ENCODE data around the gene GTF3C1. TPM values are rescaled to one million over a fixed set of nuclear protein-coding genes. Genes with fewer than 3 reads are reported as not detected.

Gene GTF3C1
- total RNA-seq, 1 donor from 2014 or later: 125 TPM

- TF ChIP-seq CTCF (conservative IDR thresholded peaks at IDR 0.05): no peak
- H3K27me3 Mint-ChIP-seq (ENCODE audit: low read depth): no peaks in the 10 kb centered on the region
- peaks cover 28% of the 10 kb centered on the region for H3K36me3 Mint-ChIP-seq (ENCODE audit: low read depth)
- H3K4me3 Mint-ChIP-seq: no peak overlapping the region
- no peak for DNase-seq (ENCODE audit: low read depth, low spot score)
- H3K9me3 Mint-ChIP-seq: no peaks in the 10 kb centered on the region
- H3K4me1 Mint-ChIP-seq: no peaks in the 10 kb centered on the region
- no peak overlapping the region for H3K27ac Mint-ChIP-seq (ENCODE audit: unreplicated experiment)
Observed at GRCh38 chr16:27486344-27486743, 63.4 kb downstream of the GTF3C1 start.

- no peak for DNase-seq (ENCODE audit: low read depth, low spot score)
- Mint-ChIP-seq H3K27me3 (ENCODE audit: low read depth) (no peaks in the 10 kb centered on the region), H3K4me3 (no peak overlapping the region), H3K4me1 (no peaks in the 10 kb centered on the region), H3K9me3 (no peaks in the 10 kb centered on the region), H3K36me3 (ENCODE audit: low read depth) (peaks cover 29% of the 10 kb centered on the region), H3K27ac (ENCODE audit: unreplicated experiment) (no peak overlapping the region)
- no peak for TF ChIP-seq CTCF (conservative IDR thresholded peaks at IDR 0.05)
Observed at GRCh38 chr16:27485811-27486210, 63.9 kb downstream of the GTF3C1 start.

DNA sequence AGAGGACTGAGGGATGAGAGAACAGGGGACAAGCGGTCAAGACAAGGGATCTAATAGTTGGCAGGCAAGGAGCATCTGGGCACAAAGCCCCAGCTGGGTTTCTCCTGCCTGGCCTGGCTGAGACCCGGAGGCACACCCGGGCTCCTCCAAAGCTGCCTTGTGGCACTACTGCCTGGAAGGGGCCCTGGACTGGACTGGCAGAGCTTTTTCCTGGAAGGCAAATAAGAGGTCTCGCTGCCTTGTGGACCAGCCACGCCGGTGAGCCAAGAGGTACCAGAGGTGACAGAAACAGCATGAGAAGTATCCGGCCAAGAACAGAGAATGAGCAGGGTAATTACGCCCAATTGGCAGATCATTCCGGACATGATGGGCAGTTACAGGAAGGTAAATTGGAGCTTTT lies 64.6 kb downstream of the GTF3C1 start:
- no peaks in the 10 kb centered on the region for H3K27me3 Mint-ChIP-seq (ENCODE audit: low read depth)
- no peaks in the 10 kb centered on the region for H3K9me3 Mint-ChIP-seq
- no peak overlapping the region for H3K27ac Mint-ChIP-seq (ENCODE audit: unreplicated experiment)
- peaks cover 32% of the 10 kb centered on the region for H3K36me3 Mint-ChIP-seq (ENCODE audit: low read depth)
- no peaks in the 10 kb centered on the region for H3K4me1 Mint-ChIP-seq
- no peak overlapping the region for H3K4me3 Mint-ChIP-seq
- DNase-seq (ENCODE audit: low read depth, low spot score): no peak
- no peak for TF ChIP-seq CTCF (conservative IDR thresholded peaks at IDR 0.05)

GRCh38 chr16:27483624-27484023 lies 66.1 kb downstream of the GTF3C1 start:
- no peak for TF ChIP-seq CTCF (conservative IDR thresholded peaks at IDR 0.05)
- peaks cover 30% of the 10 kb centered on the region for H3K36me3 Mint-ChIP-seq (ENCODE audit: low read depth)
- DNase-seq (ENCODE audit: low read depth, low spot score): no peak
- H3K4me1 Mint-ChIP-seq: no peaks in the 10 kb centered on the region
- H3K4me3 Mint-ChIP-seq: no peak overlapping the region
- no peaks in the 10 kb centered on the region for H3K27me3 Mint-ChIP-seq (ENCODE audit: low read depth)
- no peaks in the 10 kb centered on the region for H3K9me3 Mint-ChIP-seq
- H3K27ac Mint-ChIP-seq (ENCODE audit: unreplicated experiment): no peak overlapping the region

DNA sequence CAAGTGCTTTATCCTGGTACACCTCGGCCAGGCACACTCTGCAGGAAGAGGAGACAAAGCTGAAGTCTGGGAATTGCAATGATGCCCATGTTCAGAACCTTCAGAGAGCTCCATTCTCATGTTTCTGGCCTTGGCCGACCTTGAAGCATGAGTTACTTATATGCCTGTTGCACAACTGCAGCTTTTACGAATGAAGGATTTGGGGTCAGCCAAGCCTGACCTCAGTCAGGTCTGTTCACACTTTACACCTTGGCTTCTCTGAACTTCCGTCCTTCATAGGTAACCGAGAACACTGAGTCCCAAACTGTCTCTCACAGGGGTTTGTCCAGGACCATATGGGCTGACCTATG lies 66.7 kb downstream of the GTF3C1 start:
- Mint-ChIP-seq H3K4me3 (no peak overlapping the region), H3K4me1 (no peaks in the 10 kb centered on the region), H3K36me3 (ENCODE audit: low read depth) (peaks cover 34% of the 10 kb centered on the region), H3K27ac (ENCODE audit: unreplicated experiment) (no peak overlapping the region), H3K9me3 (no peaks in the 10 kb centered on the region), H3K27me3 (ENCODE audit: low read depth) (no peaks in the 10 kb centered on the region)
- DNase-seq (ENCODE audit: low read depth, low spot score): no peak
- no peak for TF ChIP-seq CTCF (conservative IDR thresholded peaks at IDR 0.05)
